ENCODE data around the gene SAAL1. TPM values are rescaled to one million over a fixed set of nuclear protein-coding genes. Genes with fewer than 3 reads are reported as not detected.

Gene SAAL1
- total and polyA plus RNA-seq, 5 experiments from 2014 or later, result 8.1 to 20.3 (median 14.4) TPM

DNA sequence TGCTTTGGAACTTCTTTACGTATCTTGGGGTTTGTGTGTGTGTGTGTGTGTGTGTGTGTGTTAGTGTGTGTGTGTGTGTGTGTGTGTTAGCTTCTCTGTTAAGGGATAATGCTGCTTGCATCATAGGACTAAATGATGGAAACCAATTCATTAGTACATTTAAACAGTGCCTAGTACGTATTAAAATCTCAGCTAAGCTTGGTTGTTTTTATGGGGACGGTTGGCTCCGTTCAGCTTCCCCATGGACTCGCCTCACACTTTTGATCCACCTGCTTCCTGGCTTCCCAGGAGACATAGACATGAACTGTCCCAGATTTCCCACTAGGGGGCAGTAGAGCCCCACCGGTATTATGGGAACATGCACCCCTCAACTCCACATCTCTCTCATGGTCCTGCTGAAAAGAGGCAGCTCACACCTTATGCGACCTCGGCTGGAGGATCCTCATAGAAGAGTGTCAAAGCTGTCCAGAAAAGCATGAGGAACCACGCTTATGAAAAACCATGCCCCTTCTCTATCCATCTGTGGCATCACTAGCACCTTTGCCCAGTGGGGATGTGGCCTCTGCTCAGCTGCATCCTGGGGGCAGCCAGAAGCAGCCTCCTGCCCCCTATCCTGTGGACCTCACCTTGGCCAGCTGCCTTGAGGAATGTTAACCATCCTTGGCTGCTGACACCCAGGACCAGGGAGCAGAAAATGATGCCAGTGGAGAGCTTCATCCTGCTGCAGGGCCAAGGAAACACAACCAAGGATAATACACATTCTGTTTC is 9.7 kb upstream of the SAAL1 start:
- POLR2A ChIA-PET, result no interaction called here

DNA sequence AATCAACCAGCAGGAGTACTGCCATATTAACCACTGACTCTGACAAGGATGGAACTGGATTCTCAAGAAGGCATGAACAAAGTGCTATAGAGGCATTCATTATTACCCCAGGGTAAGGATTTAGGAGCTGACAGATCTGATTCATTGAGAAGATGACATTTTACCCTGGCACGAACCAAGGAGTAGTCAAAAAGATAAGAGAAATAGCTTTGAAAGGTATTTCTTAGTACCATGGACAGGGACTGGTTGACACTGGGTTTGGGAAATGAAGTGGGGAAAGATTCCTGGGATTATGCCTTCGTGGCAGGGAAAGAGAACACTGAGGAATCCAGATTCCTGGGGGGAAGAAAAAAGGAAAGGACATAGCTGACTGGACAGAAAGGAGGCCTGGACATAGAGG is 5.1 kb upstream of the SAAL1 start:
- Mint-ChIP-seq H3K9me3 (no peaks in the 10 kb centered on the region), H3K4me3 (no peak overlapping the region)

More for the DNA sequence above, 9.7 kb upstream of the SAAL1 start:
- Mint-ChIP-seq H3K36me3 (no peaks in the 10 kb centered on the region), H3K4me3 (no peak overlapping the region), H3K9me3 (no peaks in the 10 kb centered on the region), H3K4me1 (peaks cover 0 to 10% (median 2%) of the 10 kb centered on the region in 4 donors), H3K27ac (peak overlapping the region in 1 of 10 donors; percentile 36), H3K27me3 (peaks cover 9 to 38% (median 23%) of the 10 kb centered on the region in 5 donors)
- peak; percentile 84 to 97 for ATAC-seq
- DNase-seq, result peak; percentile 40 to 82 (median 64)

DNA sequence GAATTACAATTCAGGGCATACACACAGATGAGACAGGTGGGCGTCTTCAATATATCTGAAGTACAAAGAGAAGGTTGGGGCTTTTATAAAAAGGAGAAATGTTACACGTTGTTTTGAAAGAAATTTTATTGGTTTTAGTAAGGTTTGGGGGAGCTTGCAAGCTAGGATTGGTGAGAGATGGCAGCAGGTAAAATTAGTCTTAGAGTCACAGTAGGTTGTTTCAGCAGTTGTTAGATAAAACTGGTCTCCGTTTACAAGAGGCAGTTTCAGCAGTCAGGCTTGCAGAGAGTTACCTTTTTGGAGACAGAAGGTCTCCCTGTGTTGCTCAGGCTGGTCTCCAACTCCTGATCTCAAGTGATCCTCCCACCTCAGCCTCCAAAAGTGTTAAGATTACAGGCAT is 2.4 kb upstream of the SAAL1 start:
- DNase-seq, result no peak
- Mint-ChIP-seq H3K9me3 (no peaks in the 10 kb centered on the region), H3K4me1 (peaks cover 8 to 21% (median 14%) of the 10 kb centered on the region in 4 donors), H3K27me3 (peaks cover 4 to 25% (median 16%) of the 10 kb centered on the region in 5 donors), H3K36me3 (peaks cover 0 to 3% (median 0%) of the 10 kb centered on the region in 3 donors), H3K27ac (no peak overlapping the region), H3K4me3 (no peak overlapping the region)
- POLR2A ChIA-PET, result interaction anchor here (0.7 kb wide), 1 partner anchor 93 kb away, joined by 3 read pairs; no protein-coding TSS in a partner anchor
- no peak for ATAC-seq

More for the DNA sequence above, 5.1 kb upstream of the SAAL1 start:
- Mint-ChIP-seq H3K27me3 (peaks cover 10 to 43% (median 28%) of the 10 kb centered on the region in 5 donors), H3K4me1 (peaks cover 1 to 10% (median 9%) of the 10 kb centered on the region in 4 donors), H3K27ac (no peak overlapping the region), H3K36me3 (no peaks in the 10 kb centered on the region)
- POLR2A ChIA-PET, result no interaction called here
- ATAC-seq (no peak), DNase-seq (no peak)

DNA sequence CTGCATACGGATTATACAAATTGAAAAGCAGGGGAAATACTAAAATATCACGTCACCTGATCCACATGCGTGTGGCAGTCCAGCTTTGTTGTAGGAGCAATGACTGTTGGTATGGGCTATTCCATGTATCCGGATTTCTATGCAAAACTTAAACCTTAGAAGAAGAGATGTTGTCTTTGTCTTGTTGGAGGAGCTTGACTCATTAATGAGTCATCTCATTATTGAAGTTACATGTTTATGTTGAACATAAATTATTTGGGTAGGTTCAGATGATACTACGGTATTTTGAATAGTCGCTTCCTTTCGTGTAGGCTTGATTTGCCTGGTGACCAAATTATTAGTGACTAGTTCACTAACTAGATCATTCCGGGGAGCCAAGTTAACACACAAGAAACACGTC is 806 bp upstream of the SAAL1 start:
- ATAC-seq (no peak), DNase-seq (no peak)
- Mint-ChIP-seq H3K9me3 (no peaks in the 10 kb centered on the region), H3K27me3 (peaks cover 4 to 17% (median 13%) of the 10 kb centered on the region in 5 donors), H3K4me1 (peaks cover 11 to 31% (median 18%) of the 10 kb centered on the region in 4 donors), H3K36me3 (peaks cover 0 to 17% (median 3%) of the 10 kb centered on the region in 3 donors), H3K27ac (peak overlapping the region in 4 of 10 donors; percentile 22 to 93 (median 60)), H3K4me3 (peak overlapping the region; percentile 65 to 97 (median 94))
- POLR2A ChIA-PET, result interaction anchor here (1.0 to 1.7 kb wide), 2 partner anchors 94 to 1368 kb away, joined by 3 to 17 read pairs; partner anchors contain the start of gene SERGEF

DNA sequence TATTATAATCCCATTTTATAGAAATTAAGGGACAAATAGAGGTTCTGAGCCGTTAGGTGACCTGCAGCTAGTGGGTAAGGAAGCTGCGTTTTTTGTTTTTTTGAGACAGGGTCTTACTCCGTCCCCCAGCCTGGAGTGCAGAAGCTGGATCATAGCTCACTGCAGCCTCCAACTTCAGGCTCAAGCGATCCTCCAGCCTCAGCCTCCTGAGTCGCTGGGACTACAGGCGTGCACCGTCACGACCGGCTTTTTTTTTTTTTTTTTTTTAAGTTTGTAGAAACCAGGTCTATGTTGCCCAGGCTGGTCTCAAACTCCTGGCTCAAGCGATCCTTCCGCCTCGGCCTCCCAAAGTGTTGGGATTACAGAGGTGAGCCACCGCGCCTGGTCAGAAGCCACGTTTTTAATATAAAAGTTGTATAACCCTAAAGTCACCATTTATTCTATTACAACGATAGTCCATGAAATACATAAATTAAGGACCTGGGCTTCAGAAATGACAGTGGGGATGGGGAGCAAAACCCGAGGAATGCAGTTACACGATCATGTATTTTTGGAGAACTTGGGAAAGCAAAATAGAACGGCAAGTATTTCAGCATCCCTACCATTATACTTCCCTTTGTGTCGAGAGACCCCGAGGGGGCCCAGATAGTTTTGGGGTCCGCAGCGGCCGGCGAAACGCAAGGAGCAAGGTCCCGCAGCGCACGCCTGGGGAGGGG is 638 bp downstream of the SAAL1 start:
- peaks cover 15 to 38% (median 27%) of the 10 kb centered on the region in 4 donors for H3K4me1 Mint-ChIP-seq
- H3K9me3 Mint-ChIP-seq, result no peaks in the 10 kb centered on the region
- peak overlapping the region; percentile 89 to 97 (median 94) for H3K4me3 Mint-ChIP-seq
- H3K36me3 Mint-ChIP-seq, result peaks cover 0 to 32% (median 6%) of the 10 kb centered on the region in 3 donors
- ATAC-seq, result no peak
- no peak for DNase-seq
- POLR2A ChIA-PET, result interaction anchor here (0.6 to 1.7 kb wide), 3 partner anchors 92 to 820 kb away, joined by 3 to 17 read pairs (median 3); partner anchors contain the start of gene SERGEF
- peaks cover 0 to 9% (median 3%) of the 10 kb centered on the region in 5 donors for H3K27me3 Mint-ChIP-seq
- H3K27ac Mint-ChIP-seq, result peak overlapping the region; percentile 77 to 96 (median 86)

DNA sequence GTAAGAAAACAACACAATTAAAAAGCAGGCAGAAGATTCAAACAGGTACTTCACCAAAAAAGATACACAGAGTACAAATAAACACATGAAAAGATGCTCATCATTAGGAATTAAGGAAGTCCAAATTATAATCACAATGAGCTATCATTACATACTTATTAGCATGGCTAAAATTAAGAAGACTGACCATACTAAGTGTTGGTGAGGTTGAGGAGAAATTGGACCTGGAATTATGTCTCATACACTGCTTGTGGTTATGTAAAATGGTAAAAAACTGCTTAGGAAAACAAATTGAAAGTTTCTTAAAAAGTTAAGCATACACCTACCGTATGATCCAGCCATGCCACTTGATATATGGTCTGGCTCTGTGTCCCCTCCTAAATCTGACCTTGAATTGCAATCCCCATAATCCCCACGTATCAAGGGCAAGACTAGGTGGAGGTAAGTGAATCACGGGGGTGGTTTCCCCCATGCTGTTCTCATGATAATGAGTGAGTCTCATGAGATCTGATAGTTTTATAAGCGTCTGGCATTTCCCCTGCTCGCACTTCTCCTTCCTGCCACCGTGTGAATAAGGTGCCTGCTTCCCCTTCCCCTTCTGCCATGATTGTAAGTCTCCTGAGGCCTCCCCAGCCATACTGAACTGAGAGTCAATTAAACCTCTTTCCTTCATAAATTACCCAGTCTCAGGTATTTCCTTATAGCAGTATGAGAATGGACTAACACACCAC is 4.8 kb downstream of the SAAL1 start:
- no peak overlapping the region for H3K4me3 Mint-ChIP-seq
- no peak for DNase-seq

DNA sequence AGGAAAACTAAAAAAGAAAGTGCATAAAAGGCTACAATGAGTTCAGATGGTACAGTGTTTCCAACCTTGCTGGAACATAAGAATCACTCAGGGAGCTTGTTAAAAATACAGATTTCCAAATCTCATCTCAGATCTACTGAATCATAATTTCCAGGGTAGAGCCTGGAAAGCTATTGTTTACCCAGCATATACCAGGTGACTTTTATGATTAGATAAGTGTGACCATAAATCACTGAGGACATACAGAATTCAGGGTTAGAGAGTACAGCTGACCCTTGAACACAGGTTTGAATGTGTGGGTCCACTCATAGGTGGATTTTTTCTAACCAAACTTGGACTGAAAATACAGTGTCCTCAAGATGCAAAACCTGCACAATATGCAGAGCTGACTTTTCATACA is 11.9 kb downstream of the SAAL1 start:
- peaks cover 5 to 75% (median 26%) of the 10 kb centered on the region in 3 donors for H3K36me3 Mint-ChIP-seq
- POLR2A ChIA-PET, result interaction anchor here (0.5 kb wide), 1 partner anchor 962 kb away, joined by 3 read pairs; no protein-coding TSS in a partner anchor

More for the DNA sequence above, 4.8 kb downstream of the SAAL1 start:
- H3K27me3 Mint-ChIP-seq, result no peaks in the 10 kb centered on the region
- POLR2A ChIA-PET, result no interaction called here
- peaks cover 16 to 40% (median 31%) of the 10 kb centered on the region in 4 donors for H3K4me1 Mint-ChIP-seq
- ATAC-seq, result no peak
- H3K36me3 Mint-ChIP-seq, result peaks cover 0 to 57% (median 9%) of the 10 kb centered on the region in 3 donors
- no peaks in the 10 kb centered on the region for H3K9me3 Mint-ChIP-seq
- peak overlapping the region in 4 of 10 donors; percentile 6 to 85 (median 54) for H3K27ac Mint-ChIP-seq

DNA sequence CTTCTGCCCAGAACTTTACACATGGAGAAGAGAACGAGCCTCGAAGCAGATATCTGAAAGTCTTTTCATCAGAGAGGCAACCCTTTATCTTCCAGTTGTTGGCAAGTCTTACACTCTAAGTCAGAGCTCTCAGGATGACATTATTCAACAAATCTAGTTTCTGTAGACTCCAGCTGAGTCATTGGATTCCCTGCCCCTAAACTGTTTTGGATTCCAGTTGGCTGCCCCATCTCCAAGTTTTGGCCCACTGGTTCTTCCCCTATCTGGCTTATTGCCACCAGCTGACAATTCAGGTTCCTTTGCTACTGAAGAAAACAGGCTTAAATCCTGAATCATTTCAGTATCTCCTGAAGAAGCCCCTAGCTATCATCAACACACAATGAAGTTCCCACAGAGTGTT is 14.2 kb downstream of the SAAL1 start:
- POLR2A ChIA-PET, result no interaction called here
- H3K27me3 Mint-ChIP-seq, result no peaks in the 10 kb centered on the region
- DNase-seq, result no peak
- peaks cover 5 to 84% (median 34%) of the 10 kb centered on the region in 3 donors for H3K36me3 Mint-ChIP-seq
- no peak overlapping the region for H3K4me3 Mint-ChIP-seq
- no peak overlapping the region for H3K27ac Mint-ChIP-seq
- H3K9me3 Mint-ChIP-seq, result no peaks in the 10 kb centered on the region
- peaks cover 0 to 7% (median 5%) of the 10 kb centered on the region in 4 donors for H3K4me1 Mint-ChIP-seq
- no peak for ATAC-seq

More for the DNA sequence above, 11.9 kb downstream of the SAAL1 start:
- H3K27ac Mint-ChIP-seq, result no peak overlapping the region
- no peaks in the 10 kb centered on the region for H3K27me3 Mint-ChIP-seq
- no peak overlapping the region for H3K4me3 Mint-ChIP-seq
- H3K9me3 Mint-ChIP-seq, result no peaks in the 10 kb centered on the region
- no peak for ATAC-seq
- DNase-seq, result no peak
- H3K4me1 Mint-ChIP-seq, result peaks cover 0 to 7% (median 6%) of the 10 kb centered on the region in 4 donors

DNA sequence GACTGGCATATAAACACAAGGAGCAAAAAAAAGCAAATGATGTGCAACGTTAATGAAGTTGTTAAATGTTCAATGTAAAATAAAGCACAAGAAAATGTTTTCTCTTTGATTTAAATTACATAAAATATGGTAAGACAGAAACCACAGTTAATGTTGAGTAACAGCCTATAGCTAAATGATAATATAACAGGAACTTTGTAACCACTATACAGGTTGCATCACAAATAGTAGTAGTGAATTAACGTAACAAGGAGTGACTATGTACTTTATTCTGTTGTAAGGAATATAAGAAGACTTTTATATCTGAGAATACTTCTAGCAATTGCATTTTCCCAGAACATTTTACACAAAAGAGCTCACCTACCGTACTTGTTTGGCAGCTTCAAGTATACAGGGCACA is 16.9 kb downstream of the SAAL1 start:
- Mint-ChIP-seq H3K27me3 (no peaks in the 10 kb centered on the region), H3K36me3 (peaks cover 0 to 87% (median 26%) of the 10 kb centered on the region in 3 donors)
- ATAC-seq, result no peak

DNA sequence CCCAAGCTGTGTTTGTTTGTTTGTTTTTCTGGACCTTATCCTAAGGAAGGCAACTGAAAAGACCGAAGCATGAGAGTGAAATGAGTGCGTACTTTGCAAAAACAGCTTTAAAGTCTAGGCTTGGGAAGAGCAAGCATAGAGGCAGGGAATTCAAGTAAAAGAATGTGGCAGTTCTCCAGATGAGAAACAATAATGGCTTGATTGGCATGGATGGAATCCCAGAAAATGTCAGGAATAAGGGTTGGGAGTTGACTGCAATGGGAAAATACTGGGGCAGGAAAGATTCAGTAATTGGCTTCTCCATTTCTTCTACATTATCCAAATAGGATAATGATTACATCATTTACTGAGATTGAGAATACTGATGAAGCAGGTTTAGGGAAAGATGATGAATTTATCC is 17.5 kb downstream of the SAAL1 start:
- Mint-ChIP-seq H3K36me3 (peaks cover 0 to 86% (median 23%) of the 10 kb centered on the region in 3 donors), H3K27me3 (no peaks in the 10 kb centered on the region), H3K4me3 (no peak overlapping the region), H3K27ac (no peak overlapping the region), H3K4me1 (no peaks in the 10 kb centered on the region), H3K9me3 (no peaks in the 10 kb centered on the region)
- DNase-seq (no peak), ATAC-seq (no peak)
- POLR2A ChIA-PET, result no interaction called here

More for the DNA sequence above, 16.9 kb downstream of the SAAL1 start:
- Mint-ChIP-seq H3K4me3 (no peak overlapping the region), H3K27ac (peak overlapping the region in 1 of 10 donors; percentile 16), H3K4me1 (peaks cover 0 to 1% (median 0%) of the 10 kb centered on the region in 4 donors), H3K9me3 (no peaks in the 10 kb centered on the region)
- POLR2A ChIA-PET, result no interaction called here
- no peak for DNase-seq

DNA sequence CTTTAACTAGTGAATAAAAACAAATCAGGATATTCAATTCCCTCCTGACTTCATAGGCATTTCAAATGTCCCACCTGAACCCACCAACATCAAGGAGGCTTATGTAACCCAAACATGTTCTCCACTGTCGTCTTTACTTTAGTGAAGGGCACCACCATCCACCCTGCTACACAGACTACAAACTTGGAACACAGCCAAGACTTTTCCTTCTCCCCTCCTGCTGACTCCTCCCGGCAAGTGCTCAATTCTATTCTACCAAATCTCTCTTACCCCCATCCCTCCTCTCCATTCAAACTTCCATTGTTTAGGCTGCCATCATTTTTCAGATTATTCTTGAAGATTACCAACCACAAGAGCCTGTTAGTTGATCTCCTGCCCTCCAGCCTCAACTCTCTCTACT is 24.3 kb downstream of the SAAL1 start:
- Mint-ChIP-seq H3K9me3 (no peaks in the 10 kb centered on the region), H3K27ac (peak overlapping the region in 7 of 10 donors; percentile 7 to 83 (median 47)), H3K36me3 (peaks cover 4 to 68% (median 20%) of the 10 kb centered on the region in 3 donors), H3K27me3 (no peaks in the 10 kb centered on the region), H3K4me1 (no peaks in the 10 kb centered on the region), H3K4me3 (no peak overlapping the region)
- no peak for ATAC-seq
- DNase-seq, result no peak
- POLR2A ChIA-PET, result no interaction called here

DNA sequence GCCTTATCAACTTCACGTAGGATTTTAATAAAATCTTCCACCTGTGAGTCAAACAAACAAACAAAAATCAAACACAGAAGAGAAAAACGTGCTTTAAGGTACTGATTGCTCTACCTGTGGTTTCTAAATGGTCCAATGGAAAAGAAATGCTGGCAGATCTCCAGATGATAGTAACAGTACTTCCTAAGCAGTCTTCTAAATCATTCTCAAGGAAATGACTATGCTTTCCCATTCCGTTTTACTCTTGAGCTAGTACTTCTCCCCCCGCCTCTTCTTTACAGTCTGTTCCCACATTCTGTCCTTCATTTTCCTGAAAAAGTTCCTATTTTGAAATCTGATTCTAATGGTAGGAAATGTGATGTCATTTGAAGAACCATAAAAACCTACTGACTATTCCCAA is 25.4 kb downstream of the SAAL1 start:
- no peak overlapping the region for H3K4me3 Mint-ChIP-seq
- no peak for DNase-seq
- H3K27me3 Mint-ChIP-seq, result no peaks in the 10 kb centered on the region
- no peaks in the 10 kb centered on the region for H3K4me1 Mint-ChIP-seq
- ATAC-seq, result no peak
- POLR2A ChIA-PET, result no interaction called here
- H3K9me3 Mint-ChIP-seq, result no peaks in the 10 kb centered on the region
- H3K27ac Mint-ChIP-seq, result peak overlapping the region in 2 of 10 donors; percentile 12 to 32
- peaks cover 4 to 58% (median 18%) of the 10 kb centered on the region in 3 donors for H3K36me3 Mint-ChIP-seq
